Colonic mucosa (tissue), 4 donors: Measurements from ENCODE around the gene CRTC1. TPM values are rescaled to one million over a fixed set of nuclear protein-coding genes. Genes with fewer than 3 reads are reported as not detected.

ENCODE experiments used
- DNase-seq: peaks from one replicate; pipeline ENCODE4 v3.0.0-alpha.2; 2020
- H3K27ac ChIP-seq: fragments of 200-600 bp; one replicate; pipeline ENCODE4 v1.8.0; 2021
- H3K27me3 ChIP-seq: fragments of 200-600 bp; one replicate; pipeline ENCODE4 v1.8.0; 2021
- H3K36me3 ChIP-seq: fragments of 200-600 bp; one replicate; pipeline ENCODE4 v1.8.0; 2021
- H3K4me1 ChIP-seq: fragments of 200-600 bp; one replicate; pipeline ENCODE4 v1.8.0; 2021; ENCODE audit warnings: mild to moderate bottlenecking
- H3K4me3 ChIP-seq: fragments of 200-600 bp; one replicate; pipeline ENCODE4 v1.8.0; 2021
- H3K9ac ChIP-seq, 2 donors: one replicate each; pipeline ENCODE4 v1.7.0; 2013; ENCODE audit warnings: control low read depth in 2 of 2, low read depth in 2 of 2, low read length in 2 of 2
- H3K9me3 ChIP-seq: fragments of 200-600 bp; one replicate; pipeline ENCODE4 v1.8.0; 2021
- CTCF ChIP-seq: fragments of 200-600 bp; IDR thresholded peaks from one replicate; pipeline ENCODE4 v1.8.0; 2022; ENCODE audit warnings: antibody characterized with exemption, mild to moderate bottlenecking
- intact Hi-C: fragments of 100-400 bp; cut with DNase I; formaldehyde crosslinking; loops from one replicate; pipeline ENCODE4 v1.14.1; 2022
- total RNA-seq, 2 donors: library from RNA; stranded (reverse); fragmentation: NEBNext Ultra II Directional in 1 of 2; extraction: Animal tissue kit (Norgen Biotek cat#: 25700) in 1 of 2; gene quantifications; one replicate each; pipeline ENCODE4 v1.2.1, GENCODE V29; 2021
- donor health status: healthy.
- donor health status: DM: no; HTN: no; CAD: no.
- donor health status: DM: no; HTN: no; CAD: no.

The CRTC1 gene
- total RNA-seq, 2 donors from 2014 or later = 7.6 to 10.3 TPM

- DNase-seq = no peak
- no peak for TF ChIP-seq CTCF
- Histone ChIP-seq H3K4me1 (peaks cover 7% of the 10 kb centered on the region), H3K36me3 (no peaks in the 10 kb centered on the region), H3K4me3 (no peak overlapping the region), H3K27me3 (no peaks in the 10 kb centered on the region), H3K9ac (no peak overlapping the region), H3K9me3 (no peaks in the 10 kb centered on the region), H3K27ac (no peak overlapping the region)
- intact Hi-C loops = loop anchor here (10.0 kb wide), 1 partner anchor 159 kb away; no protein-coding TSS in a partner anchor
Observed at GRCh38 chr19:18685597-18686190, 2.2 kb downstream of the CRTC1 start.

GRCh38 chr19:18687740-18688465 lies 4.4 kb downstream of the CRTC1 start:
- Histone ChIP-seq H3K4me1 (peaks cover 7% of the 10 kb centered on the region), H3K4me3 (no peak overlapping the region), H3K27ac (no peak overlapping the region), H3K36me3 (no peaks in the 10 kb centered on the region), H3K9ac (no peak overlapping the region), H3K9me3 (no peaks in the 10 kb centered on the region), H3K27me3 (no peaks in the 10 kb centered on the region)
- intact Hi-C loops = loop anchor here (10.0 kb wide), 1 partner anchor 157 kb away; no protein-coding TSS in a partner anchor
- DNase-seq = no peak
- no peak for TF ChIP-seq CTCF

GRCh38 chr19:18696023-18696422 lies 12.5 kb downstream of the CRTC1 start:
- Histone ChIP-seq H3K9ac (no peak overlapping the region), H3K4me1 (peaks cover 10% of the 10 kb centered on the region), H3K9me3 (no peaks in the 10 kb centered on the region), H3K4me3 (no peak overlapping the region), H3K27me3 (no peaks in the 10 kb centered on the region), H3K36me3 (no peaks in the 10 kb centered on the region), H3K27ac (no peak overlapping the region)
- intact Hi-C loops = no loop called here
- DNase-seq = no peak
- TF ChIP-seq CTCF = no peak

DNA sequence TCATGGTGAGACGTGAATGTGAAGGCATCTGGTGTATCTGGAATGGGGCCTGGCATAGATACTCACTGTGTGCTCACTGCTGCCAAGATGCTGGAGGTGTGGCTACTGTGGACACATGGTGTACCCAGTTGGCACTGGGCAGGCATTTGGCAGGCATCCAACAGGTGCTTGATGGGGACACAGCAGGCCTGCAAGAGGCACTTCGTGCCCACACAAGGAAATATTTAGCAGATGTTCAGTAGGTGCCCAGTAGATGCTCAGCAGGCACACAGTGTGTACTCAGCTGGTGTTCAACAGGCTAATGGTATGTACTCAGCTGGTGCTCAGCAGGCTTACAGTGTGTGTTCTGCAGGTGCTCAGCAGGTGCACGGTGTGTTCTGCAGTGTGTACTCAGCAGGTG lies 14.2 kb downstream of the CRTC1 start:
- H3K9ac ChIP-seq = no peak overlapping the region
- peak; percentile 54 for DNase-seq
- H3K4me1 ChIP-seq = peaks cover 14% of the 10 kb centered on the region
- no peak for TF ChIP-seq CTCF
- intact Hi-C loops = no loop called here
- no peak overlapping the region for H3K4me3 ChIP-seq
- H3K36me3 ChIP-seq = no peaks in the 10 kb centered on the region
- no peaks in the 10 kb centered on the region for H3K9me3 ChIP-seq
- no peaks in the 10 kb centered on the region for H3K27me3 ChIP-seq
- no peak overlapping the region for H3K27ac ChIP-seq

GRCh38 chr19:18698321-18699167 lies 15.1 kb downstream of the CRTC1 start:
- TF ChIP-seq CTCF = no peak
- no peak for DNase-seq
- no peak overlapping the region for H3K9ac ChIP-seq
- peaks cover 14% of the 10 kb centered on the region for H3K4me1 ChIP-seq
- no peak overlapping the region for H3K27ac ChIP-seq
- H3K36me3 ChIP-seq = no peaks in the 10 kb centered on the region
- no peaks in the 10 kb centered on the region for H3K27me3 ChIP-seq
- H3K4me3 ChIP-seq = no peak overlapping the region
- intact Hi-C loops = no loop called here
- H3K9me3 ChIP-seq = no peaks in the 10 kb centered on the region
